Left ventricle myocardium inferior (tissue), 1 donor: ENCODE results near the gene E2F1. TPM values are rescaled to one million over a fixed set of nuclear protein-coding genes. Genes with fewer than 3 reads are reported as not detected.

Experiments used
- DNase-seq: peaks from one replicate; pipeline ENCODE4 v3.0.0-alpha.2; 2020
- H3K27ac ChIP-seq: fragments of 200-600 bp; replicated peaks from 2 replicates; pipeline ENCODE4 v1.8.0; 2021
- H3K27me3 ChIP-seq: fragments of 200-600 bp; 2 replicates; pipeline ENCODE4 v1.8.0; 2021; ENCODE audit warnings: low read depth
- H3K36me3 ChIP-seq: fragments of 200-600 bp; 2 replicates; pipeline ENCODE4 v1.8.0; 2021
- H3K4me1 ChIP-seq: fragments of 200-600 bp; 2 replicates; pipeline ENCODE4 v1.8.0; 2021
- H3K4me3 ChIP-seq: fragments of 200-600 bp; 2 replicates; pipeline ENCODE4 v1.8.0; 2021; ENCODE audit warnings: mild to moderate bottlenecking, moderate library complexity
- H3K9me3 ChIP-seq: fragments of 200-600 bp; replicated peaks from 2 replicates; pipeline ENCODE4 v1.8.0; 2021
- intact Hi-C: fragments of 100-400 bp; cut with micrococcal nuclease; formaldehyde crosslinking; loops from one replicate; pipeline ENCODE4 v1.11.0; 2022
- total RNA-seq: library from RNA; stranded (reverse); fragmentation: NEBNext Ultra II Directional; extraction: Animal tissue kit (Norgen Biotek cat#: 25700); gene quantifications from one replicate; pipeline ENCODE4 v1.2.1, GENCODE V29; 2021
- TF ChIP-seq, protein P1 (sequence below): fragments of 200-600 bp; IDR thresholded peaks from 2 replicates; pipeline ENCODE4 v1.8.0; 2021; ENCODE audit warnings: antibody characterized with exemption, mild to moderate bottlenecking, borderline replicate concordance
- donor health status: DM: no; HTN: yes; CAD: no; lungs with severe emphysema.

Gene E2F1
- total RNA-seq, 1 donor from 2014 or later: 1.2 TPM

DNA sequence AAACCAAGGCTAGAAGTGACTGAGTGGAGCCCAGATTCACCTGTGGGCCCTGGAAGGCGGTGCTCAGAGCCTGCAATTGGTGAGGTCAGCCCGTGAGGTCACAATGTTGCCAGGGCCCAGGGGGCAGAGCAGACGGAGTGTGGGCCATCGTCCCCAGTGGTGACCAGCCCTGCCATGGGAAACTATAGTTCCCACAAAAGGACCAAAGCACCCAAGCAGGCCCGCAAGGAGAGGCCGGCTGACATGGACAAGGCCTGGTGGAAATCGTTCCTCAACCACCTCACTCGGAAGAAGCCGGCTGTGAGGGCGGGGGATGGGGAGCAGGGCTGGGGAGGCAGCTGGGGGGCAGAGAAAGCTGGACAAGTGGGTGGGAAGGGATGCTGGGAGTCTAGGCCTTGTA lies 24.0 kb downstream of the E2F1 start, which contains the start of gene C20orf144:
Gene C20orf144 (plus strand): TSS at position 156 of the 400 bp plus-strand sequence. CDS start 19 bp downstream, at position 175.
- peaks cover 40% of the 10 kb centered on the region for H3K4me1 ChIP-seq
- no peaks in the 10 kb centered on the region for H3K27me3 ChIP-seq
- DNase-seq: peak; percentile 13
- H3K4me3 ChIP-seq: peak within 1 kb of the TSS; percentile 84
- TF ChIP-seq, protein P1, sequence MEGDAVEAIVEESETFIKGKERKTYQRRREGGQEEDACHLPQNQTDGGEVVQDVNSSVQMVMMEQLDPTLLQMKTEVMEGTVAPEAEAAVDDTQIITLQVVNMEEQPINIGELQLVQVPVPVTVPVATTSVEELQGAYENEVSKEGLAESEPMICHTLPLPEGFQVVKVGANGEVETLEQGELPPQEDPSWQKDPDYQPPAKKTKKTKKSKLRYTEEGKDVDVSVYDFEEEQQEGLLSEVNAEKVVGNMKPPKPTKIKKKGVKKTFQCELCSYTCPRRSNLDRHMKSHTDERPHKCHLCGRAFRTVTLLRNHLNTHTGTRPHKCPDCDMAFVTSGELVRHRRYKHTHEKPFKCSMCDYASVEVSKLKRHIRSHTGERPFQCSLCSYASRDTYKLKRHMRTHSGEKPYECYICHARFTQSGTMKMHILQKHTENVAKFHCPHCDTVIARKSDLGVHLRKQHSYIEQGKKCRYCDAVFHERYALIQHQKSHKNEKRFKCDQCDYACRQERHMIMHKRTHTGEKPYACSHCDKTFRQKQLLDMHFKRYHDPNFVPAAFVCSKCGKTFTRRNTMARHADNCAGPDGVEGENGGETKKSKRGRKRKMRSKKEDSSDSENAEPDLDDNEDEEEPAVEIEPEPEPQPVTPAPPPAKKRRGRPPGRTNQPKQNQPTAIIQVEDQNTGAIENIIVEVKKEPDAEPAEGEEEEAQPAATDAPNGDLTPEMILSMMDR: no peak
- intact Hi-C loops: no loop called here
- peak within 1 kb of the TSS; percentile 85 for H3K27ac ChIP-seq
- peaks cover 35% of the 10 kb centered on the region for H3K36me3 ChIP-seq
- H3K9me3 ChIP-seq: no peaks in the 10 kb centered on the region

- Histone ChIP-seq H3K4me3 (no peak overlapping the region), H3K9me3 (no peaks in the 10 kb centered on the region), H3K36me3 (peaks cover 41% of the 10 kb centered on the region), H3K27ac (no peak overlapping the region), H3K4me1 (peaks cover 27% of the 10 kb centered on the region), H3K27me3 (no peaks in the 10 kb centered on the region)
- TF ChIP-seq, protein P1: no peak
- intact Hi-C loops: no loop called here
- no peak for DNase-seq
These were observed 25.5 kb downstream of the E2F1 start for GRCh38 chr20:33660685-33661058.

GRCh38 chr20:33660035-33660684 lies 26.0 kb downstream of the E2F1 start:
- TF ChIP-seq, protein P1: no peak
- Histone ChIP-seq H3K27me3 (no peaks in the 10 kb centered on the region), H3K36me3 (peaks cover 41% of the 10 kb centered on the region), H3K4me3 (no peak overlapping the region), H3K4me1 (peaks cover 27% of the 10 kb centered on the region), H3K9me3 (no peaks in the 10 kb centered on the region), H3K27ac (no peak overlapping the region)
- no peak for DNase-seq
- intact Hi-C loops: no loop called here

DNA sequence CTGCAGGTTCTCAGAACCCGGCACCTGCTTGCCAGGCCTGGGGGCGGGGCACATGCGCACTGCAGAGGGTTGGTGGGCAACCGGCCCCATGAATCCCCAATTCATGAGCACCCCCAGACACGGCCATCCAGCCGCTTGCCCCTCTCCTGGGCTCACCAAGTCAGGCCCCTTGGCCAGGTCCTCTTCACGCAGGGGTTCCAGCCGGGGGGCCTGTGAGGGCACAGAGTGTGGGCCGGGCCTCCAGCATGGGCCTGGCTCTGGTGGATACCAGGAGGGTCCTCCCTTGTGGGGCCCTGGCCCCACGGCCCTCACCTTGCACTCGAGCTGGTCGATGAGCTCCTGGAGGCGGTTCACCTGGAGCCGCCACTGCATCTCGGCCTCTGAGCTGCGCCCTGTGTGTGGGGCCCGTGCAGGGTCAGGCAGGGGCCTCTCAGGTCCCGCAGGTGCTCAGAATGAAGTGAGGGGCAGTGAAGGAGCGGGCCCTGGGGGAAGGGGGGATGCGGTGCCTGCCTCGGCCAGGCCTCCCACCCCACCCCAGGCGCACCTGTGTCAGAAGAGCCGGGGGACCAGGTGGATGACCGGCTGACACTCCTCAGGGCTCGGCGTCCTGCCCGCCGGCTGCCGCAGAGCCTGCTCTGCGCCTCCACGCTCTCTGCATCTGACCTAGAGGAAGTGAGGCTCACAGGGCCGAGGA lies 26.7 kb downstream of the E2F1 start:
- no peaks in the 10 kb centered on the region for H3K27me3 ChIP-seq
- peaks cover 23% of the 10 kb centered on the region for H3K4me1 ChIP-seq
- no peak overlapping the region for H3K4me3 ChIP-seq
- TF ChIP-seq, protein P1: no peak
- intact Hi-C loops: no loop called here
- H3K9me3 ChIP-seq: no peaks in the 10 kb centered on the region
- DNase-seq: peak; percentile 11
- peaks cover 41% of the 10 kb centered on the region for H3K36me3 ChIP-seq
- no peak overlapping the region for H3K27ac ChIP-seq

DNA sequence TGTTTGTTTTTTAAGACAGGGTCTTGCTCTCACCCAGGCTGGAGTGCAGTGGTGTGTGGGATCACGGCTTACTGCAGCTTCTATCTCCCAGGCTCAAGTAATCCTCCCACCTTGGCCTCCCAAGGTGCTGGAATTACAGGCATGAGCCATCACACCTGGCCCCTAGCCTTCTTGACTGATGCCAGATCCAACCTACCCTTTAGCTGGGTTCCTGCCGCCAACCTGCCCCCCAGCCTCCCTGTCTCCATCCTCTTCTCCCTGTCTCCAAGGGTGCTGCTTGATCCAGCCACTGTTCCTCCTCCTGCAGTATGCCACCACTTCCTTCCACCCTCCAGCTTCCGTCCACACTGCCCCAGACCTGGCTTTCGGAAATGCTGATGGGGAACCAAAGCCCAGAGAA lies 27.3 kb downstream of the E2F1 start:
- Histone ChIP-seq H3K4me1 (peaks cover 22% of the 10 kb centered on the region), H3K4me3 (no peak overlapping the region), H3K27ac (no peak overlapping the region), H3K27me3 (no peaks in the 10 kb centered on the region), H3K9me3 (no peaks in the 10 kb centered on the region), H3K36me3 (peaks cover 41% of the 10 kb centered on the region)
- intact Hi-C loops: no loop called here
- TF ChIP-seq, protein P1: no peak
- no peak for DNase-seq
